GM23338 (cell line): ENCODE data around the gene IRF6.

Experiments
- EZH2 ChIP-seq: fragments of 200-600 bp; sonication (generic); IDR thresholded peaks from one replicate; pipeline ENCODE4 v1.8.0; 2017; ENCODE audit warnings: antibody characterized with exemption, mild to moderate bottlenecking, low read depth; ENCODE audit not compliant: unreplicated experiment
- ZNF331 ChIP-seq: fragments of 250-450 bp; sonication (Bioruptor Pico); IDR thresholded peaks from 2 replicates; pipeline ENCODE4 v1.5.0; 2020; ENCODE audit warnings: low read depth, mild to moderate bottlenecking, moderate library complexity
- TF ChIP-seq, protein P1 (sequence below), 2 experiments: fragments of 200-600 bp in 1 of 2; sonication (generic) in 1 of 2; conservative IDR thresholded peaks; 2 replicates each; pipeline versions ENCODE4 v1.5.1 to v1.6.1; 2016 to 2017; ENCODE audit warnings: antibody characterized with exemption in 2 of 2, low read depth in 2 of 2, mild to moderate bottlenecking in 2 of 2, moderate library complexity in 1 of 2
- TF ChIP-seq, protein P2 (sequence below): IDR thresholded peaks from one replicate; pipeline ENCODE4 v1.6.1; 2018; ENCODE audit warnings: antibody characterized with exemption; ENCODE audit not compliant: unreplicated experiment

DNA sequence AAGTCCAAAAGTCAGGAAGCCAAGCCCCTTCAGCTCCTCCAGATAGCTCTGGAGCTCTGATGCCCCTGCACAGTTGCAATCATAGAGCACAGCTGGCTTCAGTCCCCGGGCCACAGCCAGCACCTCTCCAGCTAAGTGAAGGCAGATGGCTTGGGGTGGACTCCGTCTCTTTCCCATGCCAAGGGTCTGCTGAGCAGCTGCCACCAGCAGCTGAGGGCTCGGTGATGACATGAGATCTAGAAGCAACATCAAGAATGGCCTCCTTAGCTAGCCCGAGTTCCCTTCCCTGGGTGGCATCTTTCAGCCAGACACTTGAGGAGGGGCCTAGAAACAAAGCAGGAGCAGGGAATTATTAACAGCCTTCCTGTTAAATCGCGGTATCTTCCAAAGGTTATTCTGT, 22.6 kb downstream of the IRF6 start:
- TF ChIP-seq, protein P1, sequence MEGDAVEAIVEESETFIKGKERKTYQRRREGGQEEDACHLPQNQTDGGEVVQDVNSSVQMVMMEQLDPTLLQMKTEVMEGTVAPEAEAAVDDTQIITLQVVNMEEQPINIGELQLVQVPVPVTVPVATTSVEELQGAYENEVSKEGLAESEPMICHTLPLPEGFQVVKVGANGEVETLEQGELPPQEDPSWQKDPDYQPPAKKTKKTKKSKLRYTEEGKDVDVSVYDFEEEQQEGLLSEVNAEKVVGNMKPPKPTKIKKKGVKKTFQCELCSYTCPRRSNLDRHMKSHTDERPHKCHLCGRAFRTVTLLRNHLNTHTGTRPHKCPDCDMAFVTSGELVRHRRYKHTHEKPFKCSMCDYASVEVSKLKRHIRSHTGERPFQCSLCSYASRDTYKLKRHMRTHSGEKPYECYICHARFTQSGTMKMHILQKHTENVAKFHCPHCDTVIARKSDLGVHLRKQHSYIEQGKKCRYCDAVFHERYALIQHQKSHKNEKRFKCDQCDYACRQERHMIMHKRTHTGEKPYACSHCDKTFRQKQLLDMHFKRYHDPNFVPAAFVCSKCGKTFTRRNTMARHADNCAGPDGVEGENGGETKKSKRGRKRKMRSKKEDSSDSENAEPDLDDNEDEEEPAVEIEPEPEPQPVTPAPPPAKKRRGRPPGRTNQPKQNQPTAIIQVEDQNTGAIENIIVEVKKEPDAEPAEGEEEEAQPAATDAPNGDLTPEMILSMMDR (conservative IDR thresholded peaks at IDR 0.05; ENCODE audit: low read depth in 2 of 2): no peak
- TF ChIP-seq ZNF331 (CRISPR knock-in tag) (no peak), EZH2 (no peak)
- TF ChIP-seq, protein P2, sequence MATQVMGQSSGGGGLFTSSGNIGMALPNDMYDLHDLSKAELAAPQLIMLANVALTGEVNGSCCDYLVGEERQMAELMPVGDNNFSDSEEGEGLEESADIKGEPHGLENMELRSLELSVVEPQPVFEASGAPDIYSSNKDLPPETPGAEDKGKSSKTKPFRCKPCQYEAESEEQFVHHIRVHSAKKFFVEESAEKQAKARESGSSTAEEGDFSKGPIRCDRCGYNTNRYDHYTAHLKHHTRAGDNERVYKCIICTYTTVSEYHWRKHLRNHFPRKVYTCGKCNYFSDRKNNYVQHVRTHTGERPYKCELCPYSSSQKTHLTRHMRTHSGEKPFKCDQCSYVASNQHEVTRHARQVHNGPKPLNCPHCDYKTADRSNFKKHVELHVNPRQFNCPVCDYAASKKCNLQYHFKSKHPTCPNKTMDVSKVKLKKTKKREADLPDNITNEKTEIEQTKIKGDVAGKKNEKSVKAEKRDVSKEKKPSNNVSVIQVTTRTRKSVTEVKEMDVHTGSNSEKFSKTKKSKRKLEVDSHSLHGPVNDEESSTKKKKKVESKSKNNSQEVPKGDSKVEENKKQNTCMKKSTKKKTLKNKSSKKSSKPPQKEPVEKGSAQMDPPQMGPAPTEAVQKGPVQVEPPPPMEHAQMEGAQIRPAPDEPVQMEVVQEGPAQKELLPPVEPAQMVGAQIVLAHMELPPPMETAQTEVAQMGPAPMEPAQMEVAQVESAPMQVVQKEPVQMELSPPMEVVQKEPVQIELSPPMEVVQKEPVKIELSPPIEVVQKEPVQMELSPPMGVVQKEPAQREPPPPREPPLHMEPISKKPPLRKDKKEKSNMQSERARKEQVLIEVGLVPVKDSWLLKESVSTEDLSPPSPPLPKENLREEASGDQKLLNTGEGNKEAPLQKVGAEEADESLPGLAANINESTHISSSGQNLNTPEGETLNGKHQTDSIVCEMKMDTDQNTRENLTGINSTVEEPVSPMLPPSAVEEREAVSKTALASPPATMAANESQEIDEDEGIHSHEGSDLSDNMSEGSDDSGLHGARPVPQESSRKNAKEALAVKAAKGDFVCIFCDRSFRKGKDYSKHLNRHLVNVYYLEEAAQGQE: no peak
